Subcutaneous adipose tissue (tissue), 4 donors: ENCODE measurements around the gene UROD. TPM values are rescaled to one million over a fixed set of nuclear protein-coding genes. Genes with fewer than 3 reads are reported as not detected.

Experiments used
- total RNA-seq, 4 donors: library from RNA; depleted of rRNA; stranded (reverse); fragments of >200 nt; gene quantifications; one replicate each; pipeline ENCODE4 v1.1.0, GENCODE V29; 2016
- TF ChIP-seq, protein P1 (sequence below): fragments of 450-650 bp; IDR thresholded peaks from one replicate; pipeline ENCODE4 v1.5.1; 2016; ENCODE audit warnings: low read depth, mild to moderate bottlenecking, control low read depth, antibody characterized with exemption, moderate library complexity

Gene UROD
- total RNA-seq, 4 donors from 2014 or later = 55.8 to 93.1 (median 79.9) TPM

DNA sequence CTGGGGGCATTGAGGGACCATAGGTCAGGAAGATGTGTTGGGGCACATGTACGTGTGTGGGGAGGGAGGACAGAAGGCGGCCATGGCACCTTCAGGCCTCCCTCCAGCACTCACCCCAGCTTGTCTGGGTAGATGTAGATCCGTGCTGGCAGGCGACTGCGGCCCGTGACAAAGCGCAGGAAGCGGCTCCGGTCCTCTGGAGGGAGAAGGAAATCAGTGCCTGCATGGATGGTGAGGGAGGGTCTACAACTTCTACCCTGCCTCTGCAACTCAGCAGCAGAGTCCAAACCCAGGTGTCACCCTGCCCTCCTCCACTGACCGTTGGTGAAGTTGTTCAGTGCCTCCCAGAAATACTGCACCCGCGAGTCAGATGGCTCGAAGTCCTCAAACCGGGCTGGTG lies 8.3 kb upstream of the UROD start:
- TF ChIP-seq, protein P1, sequence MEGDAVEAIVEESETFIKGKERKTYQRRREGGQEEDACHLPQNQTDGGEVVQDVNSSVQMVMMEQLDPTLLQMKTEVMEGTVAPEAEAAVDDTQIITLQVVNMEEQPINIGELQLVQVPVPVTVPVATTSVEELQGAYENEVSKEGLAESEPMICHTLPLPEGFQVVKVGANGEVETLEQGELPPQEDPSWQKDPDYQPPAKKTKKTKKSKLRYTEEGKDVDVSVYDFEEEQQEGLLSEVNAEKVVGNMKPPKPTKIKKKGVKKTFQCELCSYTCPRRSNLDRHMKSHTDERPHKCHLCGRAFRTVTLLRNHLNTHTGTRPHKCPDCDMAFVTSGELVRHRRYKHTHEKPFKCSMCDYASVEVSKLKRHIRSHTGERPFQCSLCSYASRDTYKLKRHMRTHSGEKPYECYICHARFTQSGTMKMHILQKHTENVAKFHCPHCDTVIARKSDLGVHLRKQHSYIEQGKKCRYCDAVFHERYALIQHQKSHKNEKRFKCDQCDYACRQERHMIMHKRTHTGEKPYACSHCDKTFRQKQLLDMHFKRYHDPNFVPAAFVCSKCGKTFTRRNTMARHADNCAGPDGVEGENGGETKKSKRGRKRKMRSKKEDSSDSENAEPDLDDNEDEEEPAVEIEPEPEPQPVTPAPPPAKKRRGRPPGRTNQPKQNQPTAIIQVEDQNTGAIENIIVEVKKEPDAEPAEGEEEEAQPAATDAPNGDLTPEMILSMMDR = no peak

DNA sequence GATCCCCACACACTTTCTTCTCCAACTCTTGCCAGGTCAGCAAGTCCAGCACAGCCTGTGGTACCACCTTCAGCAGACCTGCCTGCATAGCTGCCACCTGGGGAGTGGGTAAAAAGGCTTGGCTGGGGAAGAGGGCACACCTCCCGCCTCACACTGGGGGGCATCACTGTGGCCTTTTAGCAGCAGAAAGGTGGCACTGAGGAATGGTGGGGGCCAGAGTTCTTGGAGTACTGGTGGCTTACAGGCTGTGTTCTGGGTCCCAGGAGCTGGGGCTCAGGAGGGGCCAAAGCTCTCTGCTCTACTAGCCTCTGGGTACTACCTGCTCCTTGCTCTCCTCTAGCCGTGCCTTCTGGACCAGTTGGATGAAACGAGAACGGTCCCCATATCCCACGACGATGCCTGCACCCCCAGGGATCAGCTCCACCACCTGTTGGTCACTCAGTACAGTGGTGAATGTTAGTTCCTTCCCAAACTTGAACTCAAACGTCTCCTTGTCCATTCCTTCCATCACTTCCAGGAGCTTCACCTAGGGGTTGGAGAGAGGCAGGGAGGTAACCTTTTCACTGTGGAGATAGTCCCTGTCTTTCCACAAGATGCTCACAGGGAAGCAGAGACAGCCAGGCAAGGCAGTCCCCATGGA lies 7.7 kb upstream of the UROD start:
- TF ChIP-seq, protein P1 = no peak

DNA sequence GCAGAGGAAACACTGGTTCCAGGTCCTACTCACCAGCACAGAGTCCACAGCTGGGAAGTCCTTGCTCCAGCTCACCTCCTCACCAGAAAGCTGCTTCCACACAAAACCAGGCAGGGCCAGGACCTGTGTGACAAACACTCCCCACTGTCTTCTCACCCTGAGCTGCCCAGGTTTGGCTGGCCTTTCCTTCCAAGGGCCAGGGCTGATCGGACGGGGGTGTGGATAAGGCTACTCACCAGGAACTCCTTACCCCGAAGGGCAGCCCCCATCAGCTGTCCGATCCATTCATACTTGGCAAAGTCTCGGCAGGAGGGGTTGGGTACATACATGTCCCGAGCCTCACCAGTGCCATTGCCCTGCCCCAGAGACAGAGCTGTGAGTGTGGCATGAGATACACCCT lies 6.3 kb upstream of the UROD start:
- TF ChIP-seq, protein P1 = no peak

DNA sequence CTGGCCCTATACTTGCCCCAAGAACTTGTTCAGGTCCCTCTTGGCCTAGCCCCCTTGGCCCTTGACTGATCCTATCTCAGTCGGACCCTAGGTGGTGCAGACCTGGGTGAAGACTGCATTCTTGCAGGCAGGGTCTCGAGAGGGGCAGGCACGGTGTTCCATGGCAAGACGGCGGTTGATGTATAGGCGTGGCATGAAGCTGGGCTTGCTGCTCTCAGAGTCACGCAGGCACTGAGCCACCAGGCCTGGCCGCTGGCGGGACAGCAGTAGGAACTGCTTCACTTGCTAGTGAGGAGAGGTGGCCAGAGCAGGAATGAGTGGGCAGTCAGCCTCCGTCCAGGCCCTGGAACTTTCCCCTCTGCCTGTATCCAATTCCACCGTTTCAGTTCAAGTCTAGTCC lies 4.7 kb upstream of the UROD start:
- TF ChIP-seq, protein P1 = no peak

DNA sequence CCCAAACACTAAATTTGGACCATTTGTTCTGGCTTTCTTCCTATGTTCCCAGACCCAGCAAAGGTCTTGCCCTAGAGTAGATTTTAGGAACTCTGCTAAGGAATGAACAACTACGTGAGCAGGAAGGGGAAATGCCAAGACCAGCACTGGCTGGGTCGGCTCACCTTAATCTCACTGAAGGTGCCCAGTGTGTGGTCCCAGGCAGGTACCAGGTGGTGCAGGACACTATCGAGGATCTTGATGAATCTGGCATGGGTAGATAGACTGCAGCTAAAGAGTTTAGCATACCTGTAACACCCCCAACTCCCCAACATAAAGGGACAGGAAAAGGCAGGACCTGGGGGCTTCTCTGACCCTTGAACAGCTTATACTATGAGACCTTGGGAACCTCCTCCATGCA lies 4.0 kb upstream of the UROD start:
- TF ChIP-seq, protein P1 = no peak

DNA sequence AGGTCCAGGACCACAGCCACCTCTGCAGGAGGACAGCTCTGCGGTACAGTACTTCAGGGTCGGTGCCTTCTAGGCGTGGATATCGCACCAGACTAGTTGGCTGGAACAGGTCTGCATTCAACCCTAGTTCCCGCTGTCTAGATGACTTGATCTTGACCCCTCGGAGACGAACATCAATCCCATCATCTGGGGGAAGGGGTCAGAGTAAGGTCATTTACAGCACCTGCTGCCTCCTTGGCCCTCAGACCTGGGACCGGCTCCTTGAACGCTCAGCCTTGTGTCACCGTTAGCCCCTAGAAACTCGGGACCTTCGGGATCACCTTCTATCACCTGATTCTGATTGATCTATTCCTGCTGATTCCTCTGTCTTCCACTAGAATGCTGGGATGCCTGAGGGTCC lies 3.5 kb upstream of the UROD start:
- TF ChIP-seq, protein P1 = no peak

DNA sequence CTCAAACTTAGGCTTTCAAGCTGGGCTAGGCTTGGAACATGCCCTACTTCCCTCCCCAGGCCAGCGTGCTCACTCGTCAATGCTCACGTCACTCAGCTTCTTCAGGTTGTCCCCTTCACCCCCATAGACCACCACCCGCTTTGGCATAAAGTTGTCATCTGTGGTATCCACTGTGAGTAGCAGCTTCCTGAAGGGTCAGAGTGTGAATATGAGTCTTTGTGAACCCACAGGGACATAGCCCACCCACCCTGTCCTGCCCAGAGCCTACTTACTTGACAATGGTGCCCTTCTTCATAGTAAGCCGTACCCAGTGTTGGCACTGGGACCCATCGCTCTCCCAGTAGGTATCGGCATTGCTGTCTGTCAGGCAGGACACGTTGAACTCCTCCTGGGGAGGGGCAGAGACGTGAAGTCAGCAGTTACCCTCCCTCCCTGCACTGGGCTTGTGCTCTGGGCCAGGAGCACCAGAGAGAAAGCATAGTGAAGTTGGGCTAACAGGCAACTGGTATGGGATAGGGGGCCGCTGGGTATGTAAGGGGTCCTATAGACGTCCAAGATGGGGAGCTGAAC lies 2.7 kb upstream of the UROD start:
- TF ChIP-seq, protein P1 = no peak
